Dermis lymphatic vessel endothelial cell (primary cell): ENCODE measurements around the gene NDUFB6. TPM values are rescaled to one million over a fixed set of nuclear protein-coding genes. Genes with fewer than 3 reads are reported as not detected.

ENCODE experiments used
- total RNA-seq: library from RNA; depleted of rRNA; stranded (reverse); fragments of >200 nt; gene quantifications from 2 replicates; pipeline ENCODE4 v1.2.1, GENCODE V29; 2014

Gene NDUFB6
- total RNA-seq: 32.0 and 36.8 TPM in 2 replicates

DNA sequence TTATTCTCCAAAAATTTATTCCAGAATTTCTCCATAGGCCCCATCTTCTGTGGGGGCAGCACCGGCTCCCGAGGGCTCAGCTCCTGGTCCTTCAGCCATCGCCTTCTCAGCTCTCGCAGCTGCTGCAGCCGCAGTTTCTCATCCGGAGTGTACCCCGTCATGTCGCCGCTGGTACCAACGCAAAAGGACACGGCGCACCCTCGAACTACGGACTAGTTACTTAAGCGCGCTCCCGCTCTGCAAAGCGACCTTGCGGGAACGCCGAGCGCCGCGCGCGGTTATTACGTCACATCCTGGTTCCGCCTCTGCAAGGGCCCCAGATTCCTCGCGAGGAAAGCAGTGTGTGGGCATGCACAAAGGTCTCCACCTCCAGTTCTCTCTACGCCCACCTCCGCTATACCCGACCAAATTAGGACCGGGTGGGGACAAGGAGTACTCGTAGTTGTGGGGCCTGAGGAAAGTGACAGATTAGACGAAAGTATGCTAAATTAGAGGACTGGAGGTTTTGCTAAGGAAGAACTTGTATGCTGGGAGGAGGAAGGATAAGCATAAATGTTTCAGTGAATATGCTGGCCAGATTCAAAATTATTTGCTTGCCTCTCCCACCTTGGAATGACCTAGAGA is at the start of gene NDUFB6:
NDUFB6 (minus strand) TSS at position 260 of the 624 bp plus-strand sequence; CDS start at position 161, 99 bp downstream.

DNA sequence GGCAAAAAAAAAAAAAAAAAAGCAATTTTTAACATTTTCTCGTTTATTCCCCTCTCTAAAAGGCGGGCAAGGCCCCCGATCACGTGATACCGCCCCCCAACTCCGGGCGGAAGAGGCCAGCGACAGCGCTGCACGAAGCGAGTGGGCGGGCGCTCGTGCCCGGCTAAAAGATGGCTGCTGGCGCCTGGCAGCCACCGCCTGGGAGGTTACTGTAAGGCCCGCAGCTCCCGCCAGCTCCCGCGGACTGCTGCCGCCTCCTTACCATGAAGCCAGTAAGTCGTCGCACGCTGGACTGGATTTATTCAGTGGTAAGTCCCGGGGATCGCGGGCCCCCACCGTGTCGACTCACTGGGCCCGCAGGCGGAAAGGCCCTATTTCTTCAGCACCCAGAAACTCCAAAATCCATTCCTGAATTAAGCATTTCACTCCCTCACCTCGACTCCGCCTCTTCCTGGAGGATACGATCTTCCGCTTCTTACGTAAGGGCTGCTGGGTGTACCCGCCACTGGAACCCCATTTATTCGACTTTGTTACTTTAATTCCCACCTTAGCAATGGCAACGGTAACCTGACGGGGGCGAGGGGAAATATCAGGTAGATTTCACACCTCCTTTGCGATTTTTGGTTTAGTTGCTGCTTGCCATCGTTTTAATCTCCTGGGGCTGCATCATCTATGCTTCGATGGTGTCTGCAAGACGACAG is 20.6 kb downstream of the NDUFB6 start, which contains the start of the genes SMIM27 and TOPORS:
SMIM27 (plus strand) TSS at position 156 of the 701 bp plus-strand sequence; CDS start at position 264, 108 bp downstream.
TOPORS (minus strand) TSS at position 415 of the 701 bp plus-strand sequence; CDS start at position 265, 150 bp downstream.

DNA sequence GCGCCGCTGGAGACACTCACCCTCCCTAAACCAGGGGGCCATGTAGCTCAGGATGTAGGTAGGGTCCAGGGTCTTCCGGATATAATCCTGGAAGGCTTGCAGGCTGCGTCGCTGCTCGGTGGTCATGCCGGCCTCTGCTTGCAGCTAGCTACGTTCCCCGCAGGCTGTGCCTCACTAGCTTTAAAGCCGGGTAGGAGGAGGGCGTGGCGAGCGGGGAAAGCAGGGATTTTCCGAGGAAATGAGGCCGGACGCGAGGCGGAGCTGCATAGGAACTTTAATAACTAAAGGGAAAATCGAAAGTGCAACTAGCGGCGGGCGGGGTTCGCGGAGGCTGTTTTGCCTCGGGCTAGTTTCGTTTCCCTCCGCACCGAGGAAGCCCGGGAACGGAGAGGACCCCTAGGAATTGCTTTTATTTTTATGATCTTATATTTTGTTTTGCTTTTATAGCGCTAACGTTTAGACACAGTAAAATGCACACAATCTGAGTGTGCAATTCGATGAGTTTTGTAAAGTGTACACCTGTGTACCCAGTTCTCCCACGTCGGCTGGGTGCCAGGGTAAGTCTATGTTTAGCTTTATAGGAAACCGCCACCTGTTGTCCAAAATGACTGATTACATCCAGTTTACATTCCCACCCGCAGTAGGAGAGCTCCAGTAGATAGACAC is 46.8 kb downstream of the NDUFB6 start, which contains the start of gene RIGI:
RIGI (minus strand) TSS at position 156 of the 666 bp plus-strand sequence; CDS start at position 126, 30 bp downstream.

Other genes with a start within 250 kb of the NDUFB6 start
- 22.6 and 33.9 TPM in 2 replicates for gene ACO1, start 188.5 kb downstream of the NDUFB6 start, total RNA-seq
- 9.9 and 11.8 TPM in 2 replicates for gene RIGI, start 47.0 kb downstream of the NDUFB6 start, total RNA-seq
- 1.9 and 5.6 TPM in 2 replicates for gene SMIM27, start 20.8 kb downstream of the NDUFB6 start, total RNA-seq
- 35.8 and 39.9 TPM in 2 replicates for gene TOPORS, start 20.6 kb downstream of the NDUFB6 start, total RNA-seq
- gene TAF1L, start 62.5 kb upstream of the NDUFB6 start, total RNA-seq: under 0.01 TPM in 2 replicates
- not detected in 2 replicates for gene TMEM215, start 210.4 kb upstream of the NDUFB6 start, total RNA-seq